ENCODE data around the gene TMEM42.
A peak's percentile ranks its signal among the peaks of the same experiment; 100 is the strongest.

TMEM42 gene

DNA sequence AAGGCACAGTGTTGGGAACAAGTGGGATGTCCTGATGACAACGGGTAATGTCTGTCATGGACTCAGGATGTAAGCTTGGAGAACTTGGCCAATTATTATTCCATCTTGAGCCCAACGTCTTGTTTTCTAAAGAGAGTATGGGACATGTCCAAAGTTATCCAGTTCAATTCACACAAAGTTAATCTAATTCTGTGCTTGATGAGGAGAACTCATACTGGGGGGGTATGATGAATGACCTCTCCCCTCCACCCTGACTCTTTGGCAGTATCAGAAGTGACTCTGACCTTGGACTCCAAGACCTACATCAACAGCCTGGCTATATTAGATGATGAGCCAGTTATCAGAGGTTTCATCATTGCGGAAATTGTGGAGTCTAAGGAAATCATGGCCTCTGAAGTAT, 49.0 kb downstream of the TMEM42 start:
- no peak for DNase-seq (ENCODE audit: low read depth, low spot score)
- Histone ChIP-seq H3K4me1 (ENCODE audit: insufficient read depth, insufficient read length) (no peaks in the 10 kb centered on the region), H3K9me3 (ENCODE audit: insufficient read depth, low read length) (peaks cover 44% of the 10 kb centered on the region), H3K36me3 (ENCODE audit: insufficient read depth, insufficient read length, low read length) (no peaks in the 10 kb centered on the region), H3K4me3 (ENCODE audit: insufficient read length, low read depth) (no peak overlapping the region), H3K9ac (ENCODE audit: insufficient read length, low read depth) (no peak overlapping the region), H3K27me3 (ENCODE audit: insufficient read depth, insufficient read length) (no peaks in the 10 kb centered on the region)
- TF ChIP-seq ZNF274 (IDR thresholded peaks at IDR 0.05; ENCODE audit: low read depth, low read length) (peak; percentile 56), SUZ12 (IDR thresholded peaks at IDR 0.05; ENCODE audit: extremely low read depth, insufficient read depth, insufficient read length) (no peak), YY1 (IDR thresholded peaks at IDR 0.05; ENCODE audit: insufficient read depth, insufficient read length) (no peak)

- DNase-seq (ENCODE audit: low read depth, low spot score) = peak; percentile 70
- H3K9me3 ChIP-seq (ENCODE audit: insufficient read depth, low read length) = peaks cover 18% of the 10 kb centered on the region
- no peak overlapping the region for H3K9ac ChIP-seq (ENCODE audit: insufficient read length, low read depth)
- H3K36me3 ChIP-seq (ENCODE audit: insufficient read depth, insufficient read length, low read length) = peaks cover 18% of the 10 kb centered on the region
- no peaks in the 10 kb centered on the region for H3K27me3 ChIP-seq (ENCODE audit: insufficient read depth, insufficient read length)
- TF ChIP-seq SUZ12 (IDR thresholded peaks at IDR 0.05; ENCODE audit: extremely low read depth, insufficient read depth, insufficient read length) (no peak), ZNF274 (IDR thresholded peaks at IDR 0.05; ENCODE audit: low read depth, low read length) (no peak), YY1 (IDR thresholded peaks at IDR 0.05; ENCODE audit: insufficient read depth, insufficient read length) (no peak)
- H3K4me3 ChIP-seq (ENCODE audit: insufficient read length, low read depth) = no peak overlapping the region
- H3K4me1 ChIP-seq (ENCODE audit: insufficient read depth, insufficient read length) = no peaks in the 10 kb centered on the region
Measured at GRCh38 chr3:44913868-44914468, 52.3 kb downstream of the TMEM42 start.

- no peak overlapping the region for H3K9ac ChIP-seq (ENCODE audit: insufficient read length, low read depth)
- H3K4me3 ChIP-seq (ENCODE audit: insufficient read length, low read depth) = no peak overlapping the region
- DNase-seq (ENCODE audit: low read depth, low spot score) = no peak
- TF ChIP-seq YY1 (IDR thresholded peaks at IDR 0.05; ENCODE audit: insufficient read depth, insufficient read length) (no peak), SUZ12 (IDR thresholded peaks at IDR 0.05; ENCODE audit: extremely low read depth, insufficient read depth, insufficient read length) (no peak)
- H3K27me3 ChIP-seq (ENCODE audit: insufficient read depth, insufficient read length) = no peaks in the 10 kb centered on the region
- H3K36me3 ChIP-seq (ENCODE audit: insufficient read depth, insufficient read length, low read length) = peaks cover 26% of the 10 kb centered on the region
- H3K9me3 ChIP-seq (ENCODE audit: insufficient read depth, low read length) = peaks cover 18% of the 10 kb centered on the region
- no peaks in the 10 kb centered on the region for H3K4me1 ChIP-seq (ENCODE audit: insufficient read depth, insufficient read length)
Measured at GRCh38 chr3:44914936-44915335, 53.2 kb downstream of the TMEM42 start.

All from NT2/D1 (cell line).